ENCODE results near the gene GOLPH3L.
"Not testable (repeated sequence)": the region's sequence is repeated elsewhere in the genome, so short reads cannot be mapped to it uniquely, and the experiment has no call there.

DNA sequence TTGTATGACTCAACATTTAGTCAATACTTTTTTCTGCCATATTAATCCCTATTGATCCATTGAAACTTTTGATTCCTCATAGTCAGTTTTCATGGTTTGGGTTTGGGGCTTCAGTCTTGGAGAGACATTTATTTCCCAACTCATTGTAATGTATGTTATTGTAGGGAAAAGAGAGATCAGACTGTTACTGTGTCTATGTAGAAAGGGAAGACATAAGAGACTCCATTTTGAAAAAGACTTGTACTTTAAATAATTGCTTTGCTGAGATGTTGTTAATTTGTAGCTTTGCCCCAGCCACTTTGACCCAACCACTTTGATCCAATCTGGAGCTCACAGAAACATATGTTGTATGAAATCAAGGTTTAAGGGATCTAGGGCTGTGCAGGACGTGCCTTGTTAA lies 12.1 kb upstream of the GOLPH3L start:
- TF ChIP-seq, protein P1, sequence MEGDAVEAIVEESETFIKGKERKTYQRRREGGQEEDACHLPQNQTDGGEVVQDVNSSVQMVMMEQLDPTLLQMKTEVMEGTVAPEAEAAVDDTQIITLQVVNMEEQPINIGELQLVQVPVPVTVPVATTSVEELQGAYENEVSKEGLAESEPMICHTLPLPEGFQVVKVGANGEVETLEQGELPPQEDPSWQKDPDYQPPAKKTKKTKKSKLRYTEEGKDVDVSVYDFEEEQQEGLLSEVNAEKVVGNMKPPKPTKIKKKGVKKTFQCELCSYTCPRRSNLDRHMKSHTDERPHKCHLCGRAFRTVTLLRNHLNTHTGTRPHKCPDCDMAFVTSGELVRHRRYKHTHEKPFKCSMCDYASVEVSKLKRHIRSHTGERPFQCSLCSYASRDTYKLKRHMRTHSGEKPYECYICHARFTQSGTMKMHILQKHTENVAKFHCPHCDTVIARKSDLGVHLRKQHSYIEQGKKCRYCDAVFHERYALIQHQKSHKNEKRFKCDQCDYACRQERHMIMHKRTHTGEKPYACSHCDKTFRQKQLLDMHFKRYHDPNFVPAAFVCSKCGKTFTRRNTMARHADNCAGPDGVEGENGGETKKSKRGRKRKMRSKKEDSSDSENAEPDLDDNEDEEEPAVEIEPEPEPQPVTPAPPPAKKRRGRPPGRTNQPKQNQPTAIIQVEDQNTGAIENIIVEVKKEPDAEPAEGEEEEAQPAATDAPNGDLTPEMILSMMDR (IDR thresholded peaks at IDR 0.05) = not testable (repeated sequence)
- TF ChIP-seq POLR2A (IDR thresholded peaks at IDR 0.05) = not testable (repeated sequence)
